Stimulated activated naive B cell treated with anti-CD40 and anti-IgM and Interleukin-4, amounts not matched to agents 10 μg/mL and 1 μg/mL and 100 μg/mL, for 72 hours (primary cell): ENCODE measurements around the gene KNSTRN.

Experiments used
- ATAC-seq, 2 donors: fragments of 150-1000 bp; cut with Tn5 transposase; replicated peaks; 2 replicates each; pipeline ENCODE4 v1.10.0; 2021; ENCODE audit warnings: moderate library complexity in 1 of 2
- DNase-seq: peaks from one replicate; pipeline ENCODE4 v3.0.0; 2021
- H3K27ac Mint-ChIP-seq: one replicate; pipeline ENCODE4 v1.8.0; 2022; ENCODE audit warnings: mild to moderate bottlenecking, mixed read lengths
- H3K27me3 Mint-ChIP-seq, 2 donors: one replicate each; pipeline ENCODE4 v1.8.0; 2022; ENCODE audit warnings: mixed read lengths in 2 of 2
- H3K36me3 Mint-ChIP-seq, 2 donors: one replicate each; pipeline ENCODE4 v1.8.0; 2022; ENCODE audit warnings: mixed read lengths in 2 of 2, mild to moderate bottlenecking in 1 of 2
- H3K4me1 Mint-ChIP-seq, 2 donors: one replicate each; pipeline ENCODE4 v1.8.0; 2022; ENCODE audit warnings: mixed read lengths in 2 of 2, mild to moderate bottlenecking in 1 of 2
- H3K4me3 Mint-ChIP-seq, 2 donors: one replicate each; pipeline ENCODE4 v1.8.0; 2022; ENCODE audit warnings: mild to moderate bottlenecking in 2 of 2, mixed read lengths in 2 of 2, moderate library complexity in 1 of 2
- H3K9me3 Mint-ChIP-seq, 2 donors: one replicate each; pipeline ENCODE4 v1.8.0; 2022; ENCODE audit warnings: mixed read lengths in 2 of 2, mild to moderate bottlenecking in 1 of 2

The KNSTRN gene

DNA sequence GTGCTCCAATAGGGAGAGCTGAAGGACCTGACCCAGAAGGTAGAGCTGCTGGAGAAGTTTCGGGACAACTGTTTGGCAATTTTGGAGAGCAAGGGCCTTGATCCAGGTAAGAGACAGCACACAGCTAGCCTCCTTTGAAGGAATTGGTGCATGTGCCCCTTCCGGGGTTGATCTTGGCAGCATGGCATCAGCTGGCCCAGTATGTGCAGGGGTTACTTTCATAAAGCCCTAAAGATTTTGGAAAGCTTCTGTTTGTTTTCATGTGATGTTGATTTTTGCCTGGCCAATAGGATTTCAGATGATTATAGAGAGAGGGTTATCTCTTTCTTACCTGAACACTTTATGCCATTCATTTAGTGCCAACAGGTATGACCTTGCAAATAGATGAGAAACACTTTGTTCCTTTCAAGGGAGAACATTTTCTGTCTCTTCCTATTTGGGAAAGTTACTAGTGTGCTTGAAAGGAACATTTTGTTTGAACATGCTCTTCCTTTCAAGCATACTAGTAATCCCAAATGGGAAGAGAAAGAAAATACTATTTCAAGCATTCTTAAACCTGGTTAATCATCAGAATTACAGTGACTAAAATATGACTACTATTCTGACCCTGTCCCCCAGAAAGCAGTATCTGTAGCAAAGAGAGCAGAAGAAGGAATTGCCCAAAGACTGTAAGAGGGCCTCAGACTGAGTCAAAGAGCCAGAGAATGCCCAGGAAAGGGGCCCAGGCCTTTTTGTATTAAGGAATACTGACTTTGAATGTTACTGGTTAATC lies 7.5 kb downstream of the KNSTRN start:
- DNase-seq = no peak
- Mint-ChIP-seq H3K4me3 (no peak overlapping the region), H3K4me1 (peaks cover 0 to 3% of the 10 kb centered on the region in 2 donors), H3K36me3 (peaks cover 36 to 50% of the 10 kb centered on the region in 2 donors), H3K9me3 (no peaks in the 10 kb centered on the region), H3K27ac (no peak overlapping the region), H3K27me3 (no peaks in the 10 kb centered on the region)
- ATAC-seq = no peak

DNA sequence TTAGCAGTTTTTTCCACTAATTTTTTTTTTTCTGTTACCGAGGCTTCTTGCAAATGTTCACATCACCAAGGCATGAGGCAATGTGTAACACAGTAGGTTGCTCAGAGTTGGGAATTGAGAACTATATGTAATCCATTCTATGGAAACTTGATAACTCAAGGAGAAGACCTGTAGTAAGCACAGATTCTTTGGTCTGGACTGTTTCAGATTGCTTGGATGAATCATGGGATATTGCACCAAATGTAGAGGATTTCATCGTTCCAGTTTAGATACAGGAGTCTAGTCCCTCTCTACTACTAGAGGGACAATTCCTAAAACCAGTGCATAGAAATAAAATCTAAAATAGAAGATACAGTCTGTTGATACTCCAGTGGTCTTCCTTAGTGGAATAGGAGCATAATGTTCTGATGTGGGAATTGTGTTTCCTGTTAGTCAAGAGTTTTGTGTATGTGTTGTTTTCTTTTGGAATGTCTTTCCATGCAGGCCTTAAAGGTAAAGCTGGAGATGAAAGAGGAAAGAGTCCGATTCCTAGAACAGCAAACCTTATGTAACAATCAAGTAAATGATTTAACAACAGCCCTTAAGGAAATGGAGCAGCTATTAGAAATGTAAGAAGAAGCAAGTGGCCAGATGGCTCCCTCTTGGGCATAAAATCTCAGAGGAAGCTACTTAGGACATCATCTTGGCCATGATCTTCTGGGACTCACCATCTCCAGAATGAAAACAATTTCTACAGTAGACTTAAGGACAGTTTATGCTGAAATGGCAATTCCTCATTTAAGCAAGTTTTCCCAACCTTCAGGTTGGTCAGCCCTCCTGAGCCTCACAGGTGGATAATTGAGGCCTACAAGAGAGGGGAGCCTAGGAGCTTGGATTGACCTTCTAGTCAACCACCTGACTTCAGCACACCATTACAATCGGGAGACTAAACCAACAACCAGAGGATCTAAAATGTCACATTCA lies 10.7 kb downstream of the KNSTRN start:
- no peak for ATAC-seq
- no peak for DNase-seq
- Mint-ChIP-seq H3K4me1 (peaks cover 3 to 8% of the 10 kb centered on the region in 2 donors), H3K4me3 (no peak overlapping the region), H3K27ac (no peak overlapping the region), H3K36me3 (peaks cover 27 to 40% of the 10 kb centered on the region in 2 donors), H3K27me3 (no peaks in the 10 kb centered on the region), H3K9me3 (no peaks in the 10 kb centered on the region)

DNA sequence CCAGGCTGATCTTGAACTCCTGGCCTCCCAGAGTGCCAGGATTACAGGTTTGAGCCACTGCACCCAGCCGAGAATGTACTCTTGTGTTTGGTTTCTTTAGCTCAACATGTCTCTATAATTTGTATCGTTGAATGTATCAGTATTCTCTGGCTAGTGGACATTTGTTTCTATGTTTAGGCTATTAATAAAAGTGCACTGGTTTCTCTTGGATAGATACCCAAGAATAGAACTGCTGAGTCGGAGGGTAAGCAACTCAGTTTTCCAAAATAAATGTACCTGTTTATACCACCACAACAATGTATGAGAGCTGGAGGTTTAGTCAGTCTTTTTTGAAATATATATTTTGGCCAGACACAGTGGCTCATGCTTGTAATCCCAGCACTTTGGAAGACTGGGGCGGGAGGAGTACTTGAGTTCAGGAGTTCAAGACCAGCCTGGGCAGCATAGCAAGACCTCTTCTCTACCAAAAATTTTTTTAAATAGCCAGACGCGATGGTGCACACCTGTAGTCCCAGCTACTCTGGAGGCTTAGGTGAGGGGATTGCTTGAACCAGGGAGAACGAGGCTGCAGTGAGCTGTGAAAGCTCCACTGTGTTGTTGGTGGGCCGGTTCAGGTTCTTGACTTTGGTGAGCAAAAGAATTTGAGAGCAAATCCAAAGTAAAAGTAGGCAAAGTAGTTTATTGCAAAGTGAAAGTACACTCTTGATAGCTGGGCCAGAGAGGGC lies 15.3 kb downstream of the KNSTRN start:
- H3K4me3 Mint-ChIP-seq = peak overlapping the region; percentile 37 to 54

DNA sequence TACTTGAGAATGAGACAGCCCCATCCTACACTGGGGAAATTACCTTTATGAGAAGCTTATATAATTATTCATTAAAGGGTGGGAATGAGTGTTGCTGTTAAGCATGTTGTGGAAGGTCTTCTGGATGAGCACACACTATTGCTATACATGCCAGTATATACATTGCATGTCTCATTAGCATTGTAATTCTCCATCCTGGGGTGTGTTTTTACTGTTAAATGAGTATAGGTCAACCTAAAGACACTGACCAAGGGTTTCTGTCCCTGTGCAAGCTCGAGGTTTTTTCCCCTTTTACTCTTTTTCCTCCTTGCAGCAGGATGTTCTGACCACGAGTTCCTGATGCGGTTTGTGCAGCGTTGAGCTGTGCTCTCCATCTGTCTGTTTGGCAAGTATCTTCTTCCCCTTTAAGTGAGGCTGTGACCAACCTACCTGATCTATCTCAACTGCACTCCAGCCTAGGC lies 15.9 kb downstream of the KNSTRN start:
- Mint-ChIP-seq H3K4me3 (peak overlapping the region; percentile 33 to 54), H3K27me3 (no peaks in the 10 kb centered on the region)
- ATAC-seq = peak; percentile 96

More for the DNA sequence above, 15.3 kb downstream of the KNSTRN start:
- DNase-seq = no peak
- Mint-ChIP-seq H3K27ac (peak overlapping the region; percentile 20), H3K4me1 (peaks cover 13 to 18% of the 10 kb centered on the region in 2 donors), H3K27me3 (no peaks in the 10 kb centered on the region), H3K9me3 (no peaks in the 10 kb centered on the region), H3K36me3 (peaks cover 10 to 15% of the 10 kb centered on the region in 2 donors)
- ATAC-seq = peak; percentile 0 to 1

DNA sequence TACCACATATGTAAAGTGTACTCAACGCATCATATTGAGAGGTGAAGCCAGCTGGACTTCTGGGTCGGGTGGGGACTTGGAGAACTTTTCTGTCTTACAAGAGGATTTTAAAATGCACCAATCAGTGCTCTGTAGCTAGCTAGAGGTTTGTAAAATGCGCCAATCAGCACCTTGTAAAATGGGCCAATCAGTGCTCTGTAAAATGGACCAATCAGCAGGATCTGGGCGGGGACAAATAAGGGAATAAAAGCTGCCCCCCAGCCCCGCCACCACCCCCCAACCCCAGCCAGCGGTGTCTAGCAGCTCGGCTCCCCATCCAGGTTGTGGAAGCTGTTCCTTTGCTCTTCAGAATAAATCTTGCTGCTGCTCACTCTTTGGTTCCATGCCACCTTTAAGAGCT lies 16.8 kb downstream of the KNSTRN start:
- Mint-ChIP-seq H3K27me3 (no peaks in the 10 kb centered on the region), H3K27ac (no peak overlapping the region), H3K9me3 (no peaks in the 10 kb centered on the region), H3K4me1 (peaks cover 15 to 18% of the 10 kb centered on the region in 2 donors), H3K36me3 (peaks cover 2 to 6% of the 10 kb centered on the region in 2 donors), H3K4me3 (no peak overlapping the region)
- DNase-seq (no peak), ATAC-seq (no peak)

More for the DNA sequence above, 15.9 kb downstream of the KNSTRN start:
- H3K27ac Mint-ChIP-seq = peak overlapping the region; percentile 59
- peaks cover 13 to 18% of the 10 kb centered on the region in 2 donors for H3K4me1 Mint-ChIP-seq
- peak; percentile 55 for DNase-seq
- H3K36me3 Mint-ChIP-seq = peaks cover 5 to 10% of the 10 kb centered on the region in 2 donors
- H3K9me3 Mint-ChIP-seq = no peaks in the 10 kb centered on the region

DNA sequence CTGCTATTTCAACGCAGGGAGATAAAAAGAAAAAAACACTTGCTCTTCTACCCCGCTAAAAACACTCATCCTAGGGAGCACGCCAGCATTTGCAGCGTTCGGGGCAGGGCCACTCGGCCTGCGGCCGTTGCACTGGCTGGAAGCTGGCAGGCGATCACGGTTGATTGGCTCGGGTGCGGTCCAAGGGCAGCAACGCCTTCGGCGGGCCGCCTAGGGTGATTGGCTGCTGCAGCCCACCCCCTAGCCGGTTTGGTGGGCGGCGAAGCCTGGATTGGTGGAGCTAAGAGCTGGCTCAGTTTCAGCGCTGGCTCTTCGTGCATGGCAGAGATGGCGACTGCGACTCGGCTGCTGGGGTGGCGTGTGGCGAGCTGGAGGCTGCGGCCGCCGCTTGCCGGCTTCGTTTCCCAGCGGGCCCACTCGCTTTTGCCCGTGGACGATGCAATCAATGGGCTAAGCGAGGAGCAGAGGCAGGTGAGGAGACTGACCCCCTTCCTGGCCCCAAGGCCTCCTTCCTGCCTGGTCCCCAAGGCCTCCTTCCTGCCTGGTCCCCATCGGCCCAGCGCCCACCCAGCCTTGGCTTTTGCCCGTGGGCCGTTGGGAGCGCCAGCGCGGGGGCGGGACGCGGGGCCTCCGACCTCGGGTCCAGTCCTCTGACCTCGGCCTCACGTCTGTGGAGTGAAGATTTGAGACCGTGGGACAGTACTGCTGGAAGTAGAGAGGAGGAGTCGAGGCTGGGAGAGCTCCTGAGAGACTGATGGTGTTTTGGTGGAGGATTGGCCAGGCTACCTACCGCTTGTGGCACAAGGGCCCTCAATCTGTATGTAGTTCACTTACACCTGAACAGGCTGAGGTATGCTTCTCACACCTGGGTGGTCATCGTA lies 23.2 kb downstream of the KNSTRN start, which contains the start of gene IVD:
IVD (plus strand) TSS at position 295 of the 881 bp plus-strand sequence; CDS start at position 328, 33 bp downstream.
- Mint-ChIP-seq H3K36me3 (peaks cover 14 to 17% of the 10 kb centered on the region in 2 donors), H3K27me3 (no peaks in the 10 kb centered on the region), H3K4me3 (peak within 1 kb of the TSS; percentile 88 to 97), H3K9me3 (no peaks in the 10 kb centered on the region), H3K27ac (peak within 1 kb of the TSS; percentile 94), H3K4me1 (peaks cover 27 to 59% of the 10 kb centered on the region in 2 donors)
- DNase-seq = peak; percentile 88
- ATAC-seq = peak; percentile 93 to 94

DNA sequence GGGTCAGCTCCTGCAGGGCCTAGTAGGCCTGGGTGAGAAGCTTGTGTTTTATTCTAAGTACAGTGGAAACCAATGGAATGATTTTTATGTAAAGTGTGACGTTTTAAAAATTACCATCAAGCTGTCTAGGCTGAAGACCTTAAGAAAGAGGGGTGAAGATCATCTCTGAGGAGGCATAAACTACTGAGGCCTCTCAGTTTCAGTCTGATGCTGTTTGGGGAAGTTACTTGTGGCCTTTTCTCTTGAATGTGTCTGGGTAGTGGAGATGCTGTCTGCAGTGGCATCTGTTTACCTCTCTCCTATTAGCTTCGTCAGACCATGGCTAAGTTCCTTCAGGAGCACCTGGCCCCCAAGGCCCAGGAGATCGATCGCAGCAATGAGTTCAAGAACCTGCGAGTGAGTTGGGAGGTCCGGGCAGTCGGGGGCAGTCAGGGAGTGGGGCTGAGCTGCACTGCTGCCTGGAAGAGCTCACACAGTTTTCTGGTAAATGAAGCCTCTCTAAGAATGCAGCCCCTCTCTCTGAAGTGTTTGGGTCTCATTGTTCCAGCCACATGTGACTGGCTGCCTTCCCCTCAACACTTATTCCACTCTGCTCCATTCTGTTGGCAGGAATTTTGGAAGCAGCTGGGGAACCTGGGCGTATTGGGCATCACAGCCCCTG lies 24.9 kb downstream of the KNSTRN start:
- H3K36me3 Mint-ChIP-seq = peaks cover 31 to 32% of the 10 kb centered on the region in 2 donors
- H3K4me1 Mint-ChIP-seq = peaks cover 31 to 59% of the 10 kb centered on the region in 2 donors
- H3K27me3 Mint-ChIP-seq = no peaks in the 10 kb centered on the region
- peak; percentile 81 to 86 for ATAC-seq
- DNase-seq = peak; percentile 31
- H3K27ac Mint-ChIP-seq = peak overlapping the region; percentile 85
- no peaks in the 10 kb centered on the region for H3K9me3 Mint-ChIP-seq
- peak overlapping the region; percentile 67 to 97 for H3K4me3 Mint-ChIP-seq

DNA sequence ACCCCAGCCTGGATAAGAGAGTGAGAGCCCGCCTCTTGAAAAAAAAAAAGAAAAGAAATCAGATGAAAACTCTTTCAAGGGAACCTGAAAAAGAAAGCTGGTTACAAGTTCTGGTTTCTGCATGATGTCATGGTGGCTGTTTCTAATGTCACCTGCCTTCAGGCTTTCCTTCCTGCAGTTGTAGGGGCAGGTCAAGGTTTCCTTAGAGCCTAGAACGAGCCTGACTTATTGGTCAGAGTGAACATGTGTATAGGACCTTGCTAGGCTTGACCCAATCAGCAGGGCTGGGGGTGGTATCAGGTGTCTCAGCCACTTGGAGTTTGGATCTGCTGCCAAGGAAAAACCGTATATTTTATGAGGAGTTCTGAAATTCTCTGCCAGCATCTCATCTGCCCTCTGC lies 26.8 kb downstream of the KNSTRN start:
- H3K9me3 Mint-ChIP-seq = no peaks in the 10 kb centered on the region
- H3K27ac Mint-ChIP-seq = no peak overlapping the region
- DNase-seq (no peak), ATAC-seq (no peak)
- H3K4me3 Mint-ChIP-seq = no peak overlapping the region
- peaks cover 29 to 59% of the 10 kb centered on the region in 2 donors for H3K4me1 Mint-ChIP-seq
- H3K27me3 Mint-ChIP-seq = no peaks in the 10 kb centered on the region
- H3K36me3 Mint-ChIP-seq = peaks cover 39 to 46% of the 10 kb centered on the region in 2 donors

DNA sequence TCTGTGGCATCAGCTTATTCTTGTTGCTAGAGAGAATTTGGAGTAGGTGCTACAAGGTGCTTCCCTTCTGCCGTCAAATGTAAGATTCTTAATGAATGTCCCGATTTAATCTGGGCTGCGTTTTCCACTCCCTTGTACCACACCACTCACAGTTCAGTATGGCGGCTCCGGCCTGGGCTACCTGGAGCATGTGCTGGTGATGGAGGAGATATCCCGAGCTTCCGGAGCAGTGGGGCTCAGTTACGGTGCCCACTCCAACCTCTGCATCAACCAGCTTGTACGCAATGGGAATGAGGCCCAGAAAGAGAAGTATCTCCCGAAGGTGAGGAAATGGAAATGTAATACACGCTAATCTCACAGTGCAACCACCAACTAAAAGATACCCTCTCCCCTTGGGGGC lies 28.0 kb downstream of the KNSTRN start:
- Mint-ChIP-seq H3K27ac (no peak overlapping the region), H3K36me3 (peaks cover 48 to 55% of the 10 kb centered on the region in 2 donors), H3K4me3 (no peak overlapping the region), H3K4me1 (peaks cover 24 to 52% of the 10 kb centered on the region in 2 donors), H3K27me3 (no peaks in the 10 kb centered on the region), H3K9me3 (no peaks in the 10 kb centered on the region)
- no peak for DNase-seq
- ATAC-seq = no peak

DNA sequence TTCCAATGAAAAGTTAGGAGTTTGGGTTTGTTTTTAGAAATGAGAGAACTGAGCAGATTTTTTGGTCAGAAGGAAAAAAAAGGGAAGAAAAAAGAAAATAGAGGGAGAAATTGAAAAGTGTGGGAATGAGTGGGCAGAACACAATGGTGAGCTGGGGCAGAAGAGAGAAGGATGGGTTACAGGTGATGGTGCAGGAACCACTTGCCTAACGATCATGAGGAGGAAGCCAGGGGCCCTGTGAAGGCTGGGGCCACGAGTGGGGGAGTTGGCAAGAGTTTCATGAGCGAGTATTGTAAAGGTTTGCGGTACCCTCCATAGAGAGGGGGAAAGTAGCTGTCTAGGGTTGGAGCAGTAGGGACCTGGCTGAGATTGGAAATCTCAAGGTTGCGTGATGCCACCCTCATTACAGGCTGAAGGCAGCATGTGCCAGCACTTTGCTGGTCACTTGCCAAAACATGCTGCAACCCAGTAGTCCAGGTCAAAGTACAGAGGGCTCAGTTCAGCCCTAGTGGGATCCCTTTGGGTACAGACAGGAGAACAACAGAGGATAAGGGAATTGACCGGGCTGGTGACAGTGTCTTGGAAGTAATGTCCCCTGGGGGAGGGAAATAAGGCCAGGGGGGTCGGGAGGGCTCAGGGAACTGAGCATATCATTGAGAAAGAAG lies 29.7 kb downstream of the KNSTRN start:
- peaks cover 48 to 60% of the 10 kb centered on the region in 2 donors for H3K36me3 Mint-ChIP-seq
- H3K27me3 Mint-ChIP-seq = no peaks in the 10 kb centered on the region
- H3K27ac Mint-ChIP-seq = no peak overlapping the region
- H3K4me3 Mint-ChIP-seq = no peak overlapping the region
- H3K9me3 Mint-ChIP-seq = no peaks in the 10 kb centered on the region
- ATAC-seq (no peak), DNase-seq (no peak)
- H3K4me1 Mint-ChIP-seq = peaks cover 15 to 34% of the 10 kb centered on the region in 2 donors

DNA sequence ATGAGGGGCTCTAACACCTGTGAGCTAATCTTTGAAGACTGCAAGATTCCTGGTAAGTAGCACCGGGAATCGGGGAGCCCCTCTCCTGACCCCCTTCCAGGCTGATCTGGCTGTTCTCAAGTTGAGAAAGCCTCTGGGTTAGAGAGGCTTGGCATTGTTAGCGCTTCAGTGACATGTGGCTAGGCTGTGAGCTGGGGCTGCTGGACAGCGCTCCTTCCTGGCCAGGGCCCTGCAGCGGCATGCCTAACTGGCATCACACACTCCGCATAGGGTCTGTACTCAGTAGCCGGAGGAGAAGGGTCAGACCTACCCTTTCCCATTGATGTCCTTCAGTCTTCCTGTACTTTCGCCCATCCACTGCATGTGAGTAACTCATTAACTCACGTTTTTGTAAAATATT lies 30.5 kb downstream of the KNSTRN start:
- Mint-ChIP-seq H3K4me3 (no peak overlapping the region), H3K9me3 (no peaks in the 10 kb centered on the region), H3K4me1 (peaks cover 7 to 26% of the 10 kb centered on the region in 2 donors), H3K27me3 (no peaks in the 10 kb centered on the region), H3K27ac (no peak overlapping the region), H3K36me3 (peaks cover 43 to 60% of the 10 kb centered on the region in 2 donors)
- ATAC-seq (no peak), DNase-seq (no peak)

DNA sequence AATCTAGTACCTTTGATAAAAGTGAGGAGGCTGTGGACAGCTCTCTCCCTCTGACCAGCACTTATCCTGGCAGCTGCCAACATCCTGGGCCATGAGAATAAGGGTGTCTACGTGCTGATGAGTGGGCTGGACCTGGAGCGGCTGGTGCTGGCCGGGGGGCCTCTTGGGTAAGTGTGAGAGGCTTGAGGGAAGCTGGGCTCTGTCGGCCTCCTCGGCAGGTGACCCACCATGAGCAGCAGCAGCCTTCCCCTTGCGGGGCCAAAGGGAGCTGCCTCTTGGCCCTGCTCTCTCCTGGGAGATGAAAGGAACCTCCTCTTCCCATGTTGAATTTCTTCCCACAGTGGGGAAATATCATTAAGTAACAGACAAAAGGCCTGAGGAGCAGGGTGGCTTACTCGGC lies 32.3 kb downstream of the KNSTRN start:
- peaks cover 3 to 9% of the 10 kb centered on the region in 2 donors for H3K4me1 Mint-ChIP-seq
- no peaks in the 10 kb centered on the region for H3K27me3 Mint-ChIP-seq
- ATAC-seq (no peak), DNase-seq (no peak)
- H3K36me3 Mint-ChIP-seq = peaks cover 40 to 65% of the 10 kb centered on the region in 2 donors
- H3K27ac Mint-ChIP-seq = no peak overlapping the region
- H3K4me3 Mint-ChIP-seq = no peak overlapping the region
- no peaks in the 10 kb centered on the region for H3K9me3 Mint-ChIP-seq
